SIG-M5 treated with dmso at 0.1 percent for 504 hours (cell line): ENCODE data around the gene MIB1.
A peak's percentile ranks its signal among the peaks of the same experiment; 100 is the strongest.
"Not testable (repeated sequence)": the region's sequence is repeated elsewhere in the genome, so short reads cannot be mapped to it uniquely, and the experiment has no call there.

ENCODE experiments used
- DNase-seq: peaks from one replicate; lab custom pipeline; 2025; ENCODE audit not compliant: unreplicated experiment; lab: John Stamatoyannopoulos, UW

The MIB1 gene

GRCh38 chr18:21740538-21741311 is at the start of gene MIB1:
MIB1 (plus strand) TSS chr18:21740792; CDS start chr18:21741584, 792 bp downstream.
- peak; percentile 94 for DNase-seq

GRCh38 chr18:21693322-21693721 is 47.3 kb upstream of the MIB1 start:
- DNase-seq = no peak

- DNase-seq = no peak
Measured at GRCh38 chr18:21700528-21701075, 40.0 kb upstream of the MIB1 start.

GRCh38 chr18:21701621-21702020 is 39.0 kb upstream of the MIB1 start:
- DNase-seq = no peak

GRCh38 chr18:21702602-21703001 is 38.0 kb upstream of the MIB1 start:
- no peak for DNase-seq

- DNase-seq = peak; percentile 50
Measured at GRCh38 chr18:21703241-21703820, 37.3 kb upstream of the MIB1 start.

- peak; percentile 92 for DNase-seq
Measured at GRCh38 chr18:21704603-21705364, 35.8 kb upstream of the MIB1 start, which contains the start of gene ABHD3. ABHD3 (minus strand) TSS chr18:21704774; CDS start chr18:21704665, 109 bp downstream.

GRCh38 chr18:21706386-21706865 is 34.2 kb upstream of the MIB1 start:
- no peak for DNase-seq

- DNase-seq = not testable (repeated sequence)
Measured at GRCh38 chr18:21707130-21707529, 33.5 kb upstream of the MIB1 start.

GRCh38 chr18:21714474-21714873 is 26.1 kb upstream of the MIB1 start:
- no peak for DNase-seq

- DNase-seq = no peak
Measured at GRCh38 chr18:21722687-21723086, 17.9 kb upstream of the MIB1 start.

- no peak for DNase-seq
Measured at GRCh38 chr18:21725201-21725600, 15.4 kb upstream of the MIB1 start.

GRCh38 chr18:21727702-21728101 is 12.9 kb upstream of the MIB1 start:
- DNase-seq = no peak

GRCh38 chr18:21733011-21733410 is 7.6 kb upstream of the MIB1 start:
- no peak for DNase-seq

- no peak for DNase-seq
Measured at GRCh38 chr18:21735452-21736015, 5.1 kb upstream of the MIB1 start.

- not testable (repeated sequence) for DNase-seq
Measured at GRCh38 chr18:21736926-21737325, 3.7 kb upstream of the MIB1 start.

GRCh38 chr18:21739604-21740537 is 721 bp upstream of the MIB1 start:
- peak; percentile 39 for DNase-seq

- no peak for DNase-seq
Measured at GRCh38 chr18:21741312-21741561, 645 bp downstream of the MIB1 start.

- peak; percentile 21 for DNase-seq
Measured at GRCh38 chr18:21741562-21742314, 1.1 kb downstream of the MIB1 start.

- no peak for DNase-seq
Measured at GRCh38 chr18:21742315-21742687, 1.7 kb downstream of the MIB1 start.
